ENCODE data around the gene SEC14L1.

SEC14L1 gene

DNA sequence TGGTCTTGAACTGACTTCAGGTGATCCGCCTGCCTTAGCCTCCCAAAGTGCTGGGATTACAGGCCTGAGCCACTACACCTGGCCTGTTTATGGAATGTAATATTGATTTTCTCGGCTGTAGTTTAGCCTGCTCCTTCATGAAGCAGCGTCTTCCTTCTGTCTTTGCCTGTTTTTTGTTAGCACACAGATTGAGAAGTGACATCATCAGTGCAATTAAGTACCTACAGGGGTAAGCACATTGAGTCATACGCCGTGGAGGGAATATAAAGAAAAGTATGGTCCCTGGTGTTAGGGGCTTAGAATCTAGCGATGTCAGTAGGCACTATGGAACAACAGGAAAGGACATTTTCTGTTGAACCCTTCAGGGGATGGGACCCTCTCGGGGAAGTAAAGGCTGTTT is 48.7 kb upstream of the SEC14L1 start (continued):
- TF ChIP-seq, protein P1, sequence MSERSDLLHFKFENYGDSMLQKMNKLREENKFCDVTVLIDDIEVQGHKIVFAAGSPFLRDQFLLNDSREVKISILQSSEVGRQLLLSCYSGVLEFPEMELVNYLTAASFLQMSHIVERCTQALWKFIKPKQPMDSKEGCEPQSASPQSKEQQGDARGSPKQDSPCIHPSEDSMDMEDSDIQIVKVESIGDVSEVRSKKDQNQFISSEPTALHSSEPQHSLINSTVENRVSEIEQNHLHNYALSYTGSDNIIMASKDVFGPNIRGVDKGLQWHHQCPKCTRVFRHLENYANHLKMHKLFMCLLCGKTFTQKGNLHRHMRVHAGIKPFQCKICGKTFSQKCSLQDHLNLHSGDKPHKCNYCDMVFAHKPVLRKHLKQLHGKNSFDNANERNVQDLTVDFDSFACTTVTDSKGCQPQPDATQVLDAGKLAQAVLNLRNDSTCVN (tag by site-specific recombination; optimal IDR thresholded peaks at IDR 0.05) = no peak
- TF ChIP-seq RBAK (tag by site-specific recombination; IDR thresholded peaks at IDR 0.05) (no peak), SP2 (tag by site-specific recombination; IDR thresholded peaks at IDR 0.05) (no peak), ZXDB (tag by site-specific recombination; IDR thresholded peaks at IDR 0.05) (no peak), ZNF112 (tag by site-specific recombination; IDR thresholded peaks at IDR 0.05) (no peak), ZNF184 (tag by site-specific recombination; IDR thresholded peaks at IDR 0.05) (no peak; the same call in 1 of the 2 replicates), ZNF169 (tag by site-specific recombination; IDR thresholded peaks at IDR 0.05) (no peak), PRDM1 (tag by site-specific recombination; IDR thresholded peaks at IDR 0.05) (peak; percentile 27; the same call in 1 of the 2 replicates), ZNF366 (tag by site-specific recombination; conservative IDR thresholded peaks at IDR 0.05) (peak; percentile 65), MZF1 (tag by site-specific recombination; IDR thresholded peaks at IDR 0.05; ENCODE audit: borderline replicate concordance) (no peak), ZNF837 (tag by site-specific recombination; IDR thresholded peaks at IDR 0.05) (no peak), ZNF146 (tag by site-specific recombination; IDR thresholded peaks at IDR 0.05) (no peak), ZNF138 (tag by site-specific recombination; IDR thresholded peaks at IDR 0.05; ENCODE audit: borderline replicate concordance) (no peak), ZNF394 (tag by site-specific recombination; IDR thresholded peaks at IDR 0.05; ENCODE audit: borderline replicate concordance) (no peak), ZNF19 (tag by site-specific recombination; IDR thresholded peaks at IDR 0.05; ENCODE audit: low read depth) (no peak), ZFP41 (tag by site-specific recombination; IDR thresholded peaks at IDR 0.05; ENCODE audit: borderline replicate concordance) (no peak), ZNF248 (tag by site-specific recombination; IDR thresholded peaks at IDR 0.05) (no peak), MEIS1 (CRISPR knock-in tag; IDR thresholded peaks at IDR 0.05; ENCODE audit: borderline replicate concordance) (no peak), ZNF843 (tag by site-specific recombination; IDR thresholded peaks at IDR 0.05) (no peak), ZNF664 (tag by site-specific recombination; IDR thresholded peaks at IDR 0.05) (no peak)
- TF ChIP-seq, protein P2, sequence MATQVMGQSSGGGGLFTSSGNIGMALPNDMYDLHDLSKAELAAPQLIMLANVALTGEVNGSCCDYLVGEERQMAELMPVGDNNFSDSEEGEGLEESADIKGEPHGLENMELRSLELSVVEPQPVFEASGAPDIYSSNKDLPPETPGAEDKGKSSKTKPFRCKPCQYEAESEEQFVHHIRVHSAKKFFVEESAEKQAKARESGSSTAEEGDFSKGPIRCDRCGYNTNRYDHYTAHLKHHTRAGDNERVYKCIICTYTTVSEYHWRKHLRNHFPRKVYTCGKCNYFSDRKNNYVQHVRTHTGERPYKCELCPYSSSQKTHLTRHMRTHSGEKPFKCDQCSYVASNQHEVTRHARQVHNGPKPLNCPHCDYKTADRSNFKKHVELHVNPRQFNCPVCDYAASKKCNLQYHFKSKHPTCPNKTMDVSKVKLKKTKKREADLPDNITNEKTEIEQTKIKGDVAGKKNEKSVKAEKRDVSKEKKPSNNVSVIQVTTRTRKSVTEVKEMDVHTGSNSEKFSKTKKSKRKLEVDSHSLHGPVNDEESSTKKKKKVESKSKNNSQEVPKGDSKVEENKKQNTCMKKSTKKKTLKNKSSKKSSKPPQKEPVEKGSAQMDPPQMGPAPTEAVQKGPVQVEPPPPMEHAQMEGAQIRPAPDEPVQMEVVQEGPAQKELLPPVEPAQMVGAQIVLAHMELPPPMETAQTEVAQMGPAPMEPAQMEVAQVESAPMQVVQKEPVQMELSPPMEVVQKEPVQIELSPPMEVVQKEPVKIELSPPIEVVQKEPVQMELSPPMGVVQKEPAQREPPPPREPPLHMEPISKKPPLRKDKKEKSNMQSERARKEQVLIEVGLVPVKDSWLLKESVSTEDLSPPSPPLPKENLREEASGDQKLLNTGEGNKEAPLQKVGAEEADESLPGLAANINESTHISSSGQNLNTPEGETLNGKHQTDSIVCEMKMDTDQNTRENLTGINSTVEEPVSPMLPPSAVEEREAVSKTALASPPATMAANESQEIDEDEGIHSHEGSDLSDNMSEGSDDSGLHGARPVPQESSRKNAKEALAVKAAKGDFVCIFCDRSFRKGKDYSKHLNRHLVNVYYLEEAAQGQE (tag by site-specific recombination; IDR thresholded peaks at IDR 0.05) = no peak
- TF ChIP-seq, protein P3, sequence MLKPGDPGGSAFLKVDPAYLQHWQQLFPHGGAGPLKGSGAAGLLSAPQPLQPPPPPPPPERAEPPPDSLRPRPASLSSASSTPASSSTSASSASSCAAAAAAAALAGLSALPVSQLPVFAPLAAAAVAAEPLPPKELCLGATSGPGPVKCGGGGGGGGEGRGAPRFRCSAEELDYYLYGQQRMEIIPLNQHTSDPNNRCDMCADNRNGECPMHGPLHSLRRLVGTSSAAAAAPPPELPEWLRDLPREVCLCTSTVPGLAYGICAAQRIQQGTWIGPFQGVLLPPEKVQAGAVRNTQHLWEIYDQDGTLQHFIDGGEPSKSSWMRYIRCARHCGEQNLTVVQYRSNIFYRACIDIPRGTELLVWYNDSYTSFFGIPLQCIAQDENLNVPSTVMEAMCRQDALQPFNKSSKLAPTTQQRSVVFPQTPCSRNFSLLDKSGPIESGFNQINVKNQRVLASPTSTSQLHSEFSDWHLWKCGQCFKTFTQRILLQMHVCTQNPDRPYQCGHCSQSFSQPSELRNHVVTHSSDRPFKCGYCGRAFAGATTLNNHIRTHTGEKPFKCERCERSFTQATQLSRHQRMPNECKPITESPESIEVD (tag by site-specific recombination; IDR thresholded peaks at IDR 0.05) = no peak
- TF ChIP-seq, protein P4, sequence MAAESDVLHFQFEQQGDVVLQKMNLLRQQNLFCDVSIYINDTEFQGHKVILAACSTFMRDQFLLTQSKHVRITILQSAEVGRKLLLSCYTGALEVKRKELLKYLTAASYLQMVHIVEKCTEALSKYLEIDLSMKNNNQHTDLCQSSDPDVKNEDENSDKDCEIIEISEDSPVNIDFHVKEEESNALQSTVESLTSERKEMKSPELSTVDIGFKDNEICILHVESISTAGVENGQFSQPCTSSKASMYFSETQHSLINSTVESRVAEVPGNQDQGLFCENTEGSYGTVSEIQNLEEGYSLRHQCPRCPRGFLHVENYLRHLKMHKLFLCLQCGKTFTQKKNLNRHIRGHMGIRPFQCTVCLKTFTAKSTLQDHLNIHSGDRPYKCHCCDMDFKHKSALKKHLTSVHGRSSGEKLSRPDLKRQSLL (tag by site-specific recombination; IDR thresholded peaks at IDR 0.05) = no peak
- TF ChIP-seq, protein P5, sequence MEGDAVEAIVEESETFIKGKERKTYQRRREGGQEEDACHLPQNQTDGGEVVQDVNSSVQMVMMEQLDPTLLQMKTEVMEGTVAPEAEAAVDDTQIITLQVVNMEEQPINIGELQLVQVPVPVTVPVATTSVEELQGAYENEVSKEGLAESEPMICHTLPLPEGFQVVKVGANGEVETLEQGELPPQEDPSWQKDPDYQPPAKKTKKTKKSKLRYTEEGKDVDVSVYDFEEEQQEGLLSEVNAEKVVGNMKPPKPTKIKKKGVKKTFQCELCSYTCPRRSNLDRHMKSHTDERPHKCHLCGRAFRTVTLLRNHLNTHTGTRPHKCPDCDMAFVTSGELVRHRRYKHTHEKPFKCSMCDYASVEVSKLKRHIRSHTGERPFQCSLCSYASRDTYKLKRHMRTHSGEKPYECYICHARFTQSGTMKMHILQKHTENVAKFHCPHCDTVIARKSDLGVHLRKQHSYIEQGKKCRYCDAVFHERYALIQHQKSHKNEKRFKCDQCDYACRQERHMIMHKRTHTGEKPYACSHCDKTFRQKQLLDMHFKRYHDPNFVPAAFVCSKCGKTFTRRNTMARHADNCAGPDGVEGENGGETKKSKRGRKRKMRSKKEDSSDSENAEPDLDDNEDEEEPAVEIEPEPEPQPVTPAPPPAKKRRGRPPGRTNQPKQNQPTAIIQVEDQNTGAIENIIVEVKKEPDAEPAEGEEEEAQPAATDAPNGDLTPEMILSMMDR (tag by site-specific recombination; IDR thresholded peaks at IDR 0.05) = no peak
